ENCODE results near the gene KBTBD12. TPM values are rescaled to one million over a fixed set of nuclear protein-coding genes. Genes with fewer than 3 reads are reported as not detected.

KBTBD12 gene
- total and polyA plus RNA-seq, 2 of the 13 experiments (the other 11 are each of a cell fraction or from before 2014, with no cell fraction given): not detected

DNA sequence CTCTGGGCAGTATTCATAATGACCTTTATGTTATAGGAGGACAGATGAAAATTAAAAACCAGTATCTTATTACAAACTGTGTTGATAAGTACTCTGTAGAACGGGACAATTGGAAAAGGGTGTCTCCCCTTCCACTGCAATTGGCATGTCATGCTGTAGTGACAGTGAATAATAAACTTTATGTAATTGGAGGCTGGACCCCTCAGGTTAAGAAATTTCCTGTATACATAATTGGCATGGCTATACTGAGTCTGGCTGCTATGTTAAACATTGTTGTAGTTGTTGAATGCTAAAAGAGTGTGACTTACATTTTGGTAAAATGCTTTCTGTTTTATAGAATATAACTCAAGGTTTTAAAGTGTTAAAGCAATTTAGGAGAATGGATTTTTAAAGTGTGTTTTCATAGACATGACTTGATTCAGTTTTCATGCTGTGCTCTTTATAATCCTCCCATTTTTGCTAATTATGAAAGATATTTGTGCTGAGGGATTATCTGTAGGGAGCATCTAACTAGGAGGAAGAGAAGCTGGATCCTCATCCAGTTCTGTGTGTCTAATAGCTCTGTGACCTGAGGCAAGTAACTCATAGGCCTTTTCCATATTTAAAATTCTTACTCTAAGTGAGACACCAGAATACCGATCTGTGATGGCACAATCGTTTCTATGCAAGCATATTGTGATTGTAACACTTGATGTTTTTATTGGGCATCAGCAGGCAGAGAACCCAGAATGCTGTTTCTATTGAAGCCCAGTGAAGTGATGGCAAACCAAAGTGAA is 13.0 kb downstream of the KBTBD12 start (continued):
- TF ChIP-seq, protein P1, sequence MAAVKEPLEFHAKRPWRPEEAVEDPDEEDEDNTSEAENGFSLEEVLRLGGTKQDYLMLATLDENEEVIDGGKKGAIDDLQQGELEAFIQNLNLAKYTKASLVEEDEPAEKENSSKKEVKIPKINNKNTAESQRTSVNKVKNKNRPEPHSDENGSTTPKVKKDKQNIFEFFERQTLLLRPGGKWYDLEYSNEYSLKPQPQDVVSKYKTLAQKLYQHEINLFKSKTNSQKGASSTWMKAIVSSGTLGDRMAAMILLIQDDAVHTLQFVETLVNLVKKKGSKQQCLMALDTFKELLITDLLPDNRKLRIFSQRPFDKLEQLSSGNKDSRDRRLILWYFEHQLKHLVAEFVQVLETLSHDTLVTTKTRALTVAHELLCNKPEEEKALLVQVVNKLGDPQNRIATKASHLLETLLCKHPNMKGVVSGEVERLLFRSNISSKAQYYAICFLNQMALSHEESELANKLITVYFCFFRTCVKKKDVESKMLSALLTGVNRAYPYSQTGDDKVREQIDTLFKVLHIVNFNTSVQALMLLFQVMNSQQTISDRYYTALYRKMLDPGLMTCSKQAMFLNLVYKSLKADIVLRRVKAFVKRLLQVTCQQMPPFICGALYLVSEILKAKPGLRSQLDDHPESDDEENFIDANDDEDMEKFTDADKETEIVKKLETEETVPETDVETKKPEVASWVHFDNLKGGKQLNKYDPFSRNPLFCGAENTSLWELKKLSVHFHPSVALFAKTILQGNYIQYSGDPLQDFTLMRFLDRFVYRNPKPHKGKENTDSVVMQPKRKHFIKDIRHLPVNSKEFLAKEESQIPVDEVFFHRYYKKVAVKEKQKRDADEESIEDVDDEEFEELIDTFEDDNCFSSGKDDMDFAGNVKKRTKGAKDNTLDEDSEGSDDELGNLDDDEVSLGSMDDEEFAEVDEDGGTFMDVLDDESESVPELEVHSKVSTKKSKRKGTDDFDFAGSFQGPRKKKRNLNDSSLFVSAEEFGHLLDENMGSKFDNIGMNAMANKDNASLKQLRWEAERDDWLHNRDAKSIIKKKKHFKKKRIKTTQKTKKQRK (IDR thresholded peaks at IDR 0.05; ENCODE audit: low read length): no peak
- TF ChIP-seq NFATC3 (CRISPR knock-in tag; IDR thresholded peaks at IDR 0.05): no peak
- TF ChIP-seq NFRKB (IDR thresholded peaks at IDR 0.05): no peak
- TF ChIP-seq SMC3 (IDR thresholded peaks at IDR 0.05; ENCODE audit: low read length): no peak
- no peak for TF ChIP-seq ZNF260 (CRISPR knock-in tag; IDR thresholded peaks at IDR 0.05; ENCODE audit: borderline replicate concordance, low read depth)
- no peak for TF ChIP-seq EZH2 (conservative IDR thresholded peaks at IDR 0.05; ENCODE audit: low read depth, low read length)

GRCh38 chr3:127929818-127930413 is 14.9 kb downstream of the KBTBD12 start:
- ATAC-seq: no peak
- BruUV-seq (replicated peaks): no TSS peak
- Histone ChIP-seq H3K4me3 (replicated peaks in 1 of 3; ENCODE audit: insufficient read depth in 1 of 3, low read depth in 2 of 3, low read length in 3 of 3) (no peak overlapping the region), H3K27ac (ENCODE audit: extremely low read length, insufficient read depth, low read length) (no peak overlapping the region), H2AFZ (ENCODE audit: low read length) (no peak overlapping the region), H4K20me1 (ENCODE audit: insufficient read depth, low read length) (no peaks in the 10 kb centered on the region), H3K79me2 (ENCODE audit: insufficient read depth, low read length) (no peaks in the 10 kb centered on the region), H3K4me2 (ENCODE audit: low read depth, low read length) (no peak overlapping the region), H3K36me3 (replicated peaks in 1 of 2; ENCODE audit: control insufficient read depth in 1 of 2, insufficient read depth in 2 of 2, low read length in 2 of 2) (no peaks in the 10 kb centered on the region), H3K9ac (ENCODE audit: insufficient read depth, low read depth, low read length) (no peak overlapping the region), H3K27me3 (ENCODE audit: control insufficient read depth in 1 of 2, insufficient read depth in 2 of 2, low read length in 2 of 2) (peaks cover 0 to 3% of the 10 kb centered on the region in 2 experiments; a peak in 2 of 5 replicates), H3K4me1 (ENCODE audit: insufficient read depth, low read length) (no peaks in the 10 kb centered on the region), H3K9me3 (ENCODE audit: low read length) (no peaks in the 10 kb centered on the region)
- 14% methylated on average over 5 of the region's 5 CpGs for WGBS (ENCODE audit: low lambda C conversion rate)
- no peak for DNase-seq (ENCODE audit: low spot score)
- TF ChIP-seq ZNF407 (CRISPR knock-in tag; IDR thresholded peaks at IDR 0.05; ENCODE audit: not compliant biosample characterization) (no peak), NRL (CRISPR knock-in tag; IDR thresholded peaks at IDR 0.05; ENCODE audit: borderline replicate concordance) (no peak), MBNL3 (CRISPR knock-in tag; conservative IDR thresholded peaks at IDR 0.05) (no peak)
- CTCF ChIA-PET (ENCODE audit: low intra/inter-chr PET ratio, low total read pairs): no interaction called here
- in situ Hi-C loops (cut with HindIII; ENCODE audit: extremely low pct_ligation_motif_present, low pct_unique_long_range_greater_than_20kb): no loop called here
- FAIRE-seq: no peak
- intact Hi-C loops (cut with micrococcal nuclease; ENCODE audit: unreplicated experiment): no loop called here
- POLR2A ChIA-PET: no interaction called here

All from HepG2 (cell line).